Neural progenitor cell (in vitro differentiated cells): ENCODE measurements around the gene CSRNP3.

Experiments
- CTCF ChIP-seq: fragments of 200-600 bp; sonication (generic); IDR thresholded peaks from 2 replicates; pipeline ENCODE4 v1.5.1; 2017; ENCODE audit warnings: antibody characterized with exemption, mild to moderate bottlenecking
- EZH2phosphoT487 ChIP-seq: fragments of 200-600 bp; sonication (generic); IDR thresholded peaks from 2 replicates; pipeline ENCODE4 v1.6.1; 2017; ENCODE audit warnings: antibody characterized with exemption

DNA sequence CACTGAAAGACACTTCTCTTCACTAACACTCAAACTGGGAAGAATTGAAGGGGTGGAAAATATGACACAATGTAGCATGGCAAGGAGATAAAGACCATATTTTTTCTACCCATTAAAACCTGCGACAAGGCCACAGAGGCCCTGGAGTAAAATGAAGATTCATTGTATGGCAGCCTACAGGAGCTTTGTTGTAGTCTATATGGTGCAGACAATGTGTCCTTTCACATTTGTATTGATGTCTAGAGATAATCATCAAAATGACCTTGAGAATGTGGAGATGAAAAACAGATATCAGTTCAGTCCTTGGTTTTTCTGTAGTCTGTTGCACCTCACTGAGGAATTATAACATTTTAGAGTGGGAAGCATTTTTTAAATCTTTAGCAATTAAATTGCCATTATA lies 80.1 kb downstream of the CSRNP3 start:
- TF ChIP-seq CTCF (no peak), EZH2phosphoT487 (no peak)
